GM12872 (cell line): ENCODE data around the gene PFKFB1.

ENCODE experiments used
- CTCF ChIP-seq: IDR thresholded peaks from 3 replicates; pipeline ENCODE4 v1.5.1; 2011; ENCODE audit warnings: low read depth, mild to moderate bottlenecking, low read length, moderate library complexity; ENCODE audit not compliant: insufficient read depth

Gene PFKFB1

GRCh38 chrX:54961750-54962149 lies 32.2 kb downstream of the PFKFB1 start:
- TF ChIP-seq CTCF = no peak

- TF ChIP-seq CTCF = no peak
Observed at GRCh38 chrX:54950730-54951375, 43.1 kb downstream of the PFKFB1 start.

- TF ChIP-seq CTCF = no peak
Observed at GRCh38 chrX:54945224-54945623, 48.8 kb downstream of the PFKFB1 start.

- TF ChIP-seq CTCF = no peak
Observed at GRCh38 chrX:54944816-54945215, 49.2 kb downstream of the PFKFB1 start.

- TF ChIP-seq CTCF = no peak
Observed at GRCh38 chrX:54937416-54937815, 56.6 kb downstream of the PFKFB1 start.

GRCh38 chrX:54935306-54935705 lies 58.7 kb downstream of the PFKFB1 start:
- TF ChIP-seq CTCF = no peak

- TF ChIP-seq CTCF = no peak
Observed at GRCh38 chrX:54934890-54935289, 59.1 kb downstream of the PFKFB1 start.
